T-helper 1 cell treated with Interleukin-12 subunit alpha and Interleukin-12 subunit beta and Interleukin-4 antibody, amounts not matched to agents 30 ng/mL and 1 ng/mL, for 36 hours (primary cell): ENCODE measurements around the gene FAM9C. TPM values are rescaled to one million over a fixed set of nuclear protein-coding genes. Genes with fewer than 3 reads are reported as not detected.

Experiments
- intact Hi-C: fragments of 100-400 bp; cut with micrococcal nuclease; formaldehyde crosslinking; loops from one replicate; pipeline ENCODE4 v1.15.1; 2024
- total RNA-seq: library from RNA; stranded (reverse); gene quantifications from 2 replicates; pipeline ENCODE4 v1.2.3, GENCODE V29; 2022

Gene FAM9C
- total RNA-seq, 1 donor from 2014 or later: 0.05 TPM

DNA sequence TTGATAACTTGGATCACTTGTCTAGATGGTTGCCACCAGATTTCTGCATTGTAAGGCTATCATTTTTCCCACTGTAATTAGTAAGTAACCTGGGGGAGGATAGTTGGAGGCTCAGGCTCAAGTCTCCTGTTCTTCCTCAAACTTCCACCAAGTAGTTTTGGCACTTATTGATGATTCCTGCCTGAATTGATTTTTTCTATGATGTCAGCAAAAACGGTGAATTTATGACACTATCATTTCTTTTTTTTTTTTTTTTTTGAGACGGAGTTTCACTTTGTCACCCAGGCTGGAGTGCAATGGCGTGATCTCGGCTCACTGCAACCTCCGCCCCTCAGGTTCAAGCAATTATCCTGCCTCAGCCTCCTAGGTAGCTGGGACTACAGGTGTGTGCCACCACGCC lies 57.1 kb downstream of the FAM9C start:
- intact Hi-C loops: loop anchor here (5.0 kb wide), 1 partner anchor 35 kb away; no protein-coding TSS in a partner anchor

GRCh38 chrX:12986886-12987285 lies 57.5 kb downstream of the FAM9C start:
- intact Hi-C loops: loop anchor here (5.0 kb wide), 1 partner anchor 35 kb away; no protein-coding TSS in a partner anchor

DNA sequence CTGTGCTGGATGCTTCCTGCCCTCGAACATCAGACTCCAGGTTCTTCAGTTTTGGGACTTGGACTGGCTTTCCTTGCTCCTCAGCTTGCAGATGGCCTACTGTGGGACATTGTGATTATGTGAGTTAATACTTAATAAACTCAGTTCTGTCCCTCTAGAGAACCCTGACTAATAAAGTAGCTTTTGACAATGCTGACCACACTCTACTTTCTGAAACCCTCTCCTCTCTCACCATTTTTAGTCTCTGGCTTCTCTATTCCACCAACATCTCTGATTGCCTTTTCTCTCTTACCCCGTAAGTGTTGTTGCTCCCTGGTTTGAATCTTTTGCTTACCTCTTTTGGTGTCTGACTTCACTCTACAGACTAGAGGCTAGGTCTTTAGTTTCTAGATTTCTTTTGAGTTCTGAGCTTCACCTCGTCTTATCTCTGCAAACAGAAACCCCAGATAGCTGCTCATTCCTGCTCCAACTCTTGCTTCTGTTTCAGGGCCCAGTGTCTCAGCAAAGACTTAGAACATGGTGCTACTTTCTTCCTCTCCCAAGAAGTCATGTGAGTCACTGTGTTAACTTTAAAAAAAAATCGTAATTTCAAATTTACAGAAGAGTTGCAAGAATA lies 58.1 kb downstream of the FAM9C start:
- intact Hi-C loops: loop anchor here (5.0 kb wide), 1 partner anchor 34 kb away; no protein-coding TSS in a partner anchor

Other genes starting within 250 kb of the FAM9C start
- 0.66 TPM in 2 replicates for gene TLR7, start 177.5 kb downstream of the FAM9C start, total RNA-seq
- not detected in 2 replicates for gene TLR8, start 138.0 kb downstream of the FAM9C start, total RNA-seq
- 14,146 and 14,202 TPM in 2 replicates for gene TMSB4X, start 69.5 kb downstream of the FAM9C start, total RNA-seq